Cardiac fibroblast (primary cell): Measurements from ENCODE around the gene JAGN1.

Experiments used
- DNase-seq, 2 donors: peaks; one replicate each; pipeline versions ENCODE4 v3.0.0 to v3.0.0-alpha.2; 2010; ENCODE audit warnings: low read depth in 2 of 2
- H3K4me3 ChIP-seq, 2 donors: replicated peaks in 1 of 2; 1 replicate in 1 of 2; 2 replicates in 1 of 2; pipeline ENCODE4 v1.5.1; 2011; ENCODE audit warnings: low read depth in 2 of 2, low read length in 2 of 2, mild to moderate bottlenecking in 2 of 2, moderate library complexity in 1 of 2
- TF ChIP-seq, protein P1 (sequence below): IDR thresholded peaks from one replicate; pipeline ENCODE4 v1.5.1; 2011; ENCODE audit warnings: low read depth, mild to moderate bottlenecking, low read length, inconsistent platforms

Gene JAGN1

DNA sequence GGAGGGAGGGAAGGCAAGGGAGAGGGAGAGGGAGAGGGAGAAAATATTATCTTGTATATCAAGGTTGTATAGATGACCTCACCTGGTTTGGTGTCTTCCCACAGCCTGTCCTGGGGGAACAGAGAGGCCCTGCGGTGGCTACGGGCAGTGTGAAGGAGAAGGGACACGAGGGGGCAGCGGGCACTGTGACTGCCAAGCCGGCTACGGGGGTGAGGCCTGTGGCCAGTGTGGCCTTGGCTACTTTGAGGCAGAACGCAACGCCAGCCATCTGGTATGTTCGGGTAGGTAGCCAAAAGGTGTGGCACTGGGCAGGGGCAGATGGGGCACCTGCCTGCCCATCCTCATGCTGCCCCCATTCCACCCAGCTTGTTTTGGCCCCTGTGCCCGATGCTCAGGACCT lies 50.3 kb downstream of the JAGN1 start:
- no peak for DNase-seq
- H3K4me3 ChIP-seq: no peak overlapping the region
- TF ChIP-seq, protein P1, sequence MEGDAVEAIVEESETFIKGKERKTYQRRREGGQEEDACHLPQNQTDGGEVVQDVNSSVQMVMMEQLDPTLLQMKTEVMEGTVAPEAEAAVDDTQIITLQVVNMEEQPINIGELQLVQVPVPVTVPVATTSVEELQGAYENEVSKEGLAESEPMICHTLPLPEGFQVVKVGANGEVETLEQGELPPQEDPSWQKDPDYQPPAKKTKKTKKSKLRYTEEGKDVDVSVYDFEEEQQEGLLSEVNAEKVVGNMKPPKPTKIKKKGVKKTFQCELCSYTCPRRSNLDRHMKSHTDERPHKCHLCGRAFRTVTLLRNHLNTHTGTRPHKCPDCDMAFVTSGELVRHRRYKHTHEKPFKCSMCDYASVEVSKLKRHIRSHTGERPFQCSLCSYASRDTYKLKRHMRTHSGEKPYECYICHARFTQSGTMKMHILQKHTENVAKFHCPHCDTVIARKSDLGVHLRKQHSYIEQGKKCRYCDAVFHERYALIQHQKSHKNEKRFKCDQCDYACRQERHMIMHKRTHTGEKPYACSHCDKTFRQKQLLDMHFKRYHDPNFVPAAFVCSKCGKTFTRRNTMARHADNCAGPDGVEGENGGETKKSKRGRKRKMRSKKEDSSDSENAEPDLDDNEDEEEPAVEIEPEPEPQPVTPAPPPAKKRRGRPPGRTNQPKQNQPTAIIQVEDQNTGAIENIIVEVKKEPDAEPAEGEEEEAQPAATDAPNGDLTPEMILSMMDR: no peak

DNA sequence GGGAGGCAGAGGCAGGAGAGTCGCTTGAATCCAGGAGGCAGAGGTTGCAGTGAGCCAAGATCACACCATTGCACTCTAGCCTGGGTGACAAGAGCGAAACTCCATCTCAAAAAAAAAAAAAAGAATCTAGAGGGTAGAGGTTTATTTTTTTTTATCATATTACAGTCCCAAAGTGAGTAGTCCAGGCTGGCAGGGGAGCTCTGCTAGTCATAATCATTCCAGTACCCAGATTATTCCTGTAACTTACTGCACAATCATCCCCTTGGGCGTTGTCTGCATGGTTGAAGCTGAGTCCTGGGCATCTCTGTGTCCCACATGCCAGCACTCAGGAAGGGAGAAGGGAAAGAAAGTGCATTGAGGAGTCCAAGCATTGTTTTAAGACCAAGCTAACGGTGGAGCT lies 51.8 kb downstream of the JAGN1 start:
- TF ChIP-seq, protein P1: no peak
- H3K4me3 ChIP-seq: no peak overlapping the region
- DNase-seq: no peak

DNA sequence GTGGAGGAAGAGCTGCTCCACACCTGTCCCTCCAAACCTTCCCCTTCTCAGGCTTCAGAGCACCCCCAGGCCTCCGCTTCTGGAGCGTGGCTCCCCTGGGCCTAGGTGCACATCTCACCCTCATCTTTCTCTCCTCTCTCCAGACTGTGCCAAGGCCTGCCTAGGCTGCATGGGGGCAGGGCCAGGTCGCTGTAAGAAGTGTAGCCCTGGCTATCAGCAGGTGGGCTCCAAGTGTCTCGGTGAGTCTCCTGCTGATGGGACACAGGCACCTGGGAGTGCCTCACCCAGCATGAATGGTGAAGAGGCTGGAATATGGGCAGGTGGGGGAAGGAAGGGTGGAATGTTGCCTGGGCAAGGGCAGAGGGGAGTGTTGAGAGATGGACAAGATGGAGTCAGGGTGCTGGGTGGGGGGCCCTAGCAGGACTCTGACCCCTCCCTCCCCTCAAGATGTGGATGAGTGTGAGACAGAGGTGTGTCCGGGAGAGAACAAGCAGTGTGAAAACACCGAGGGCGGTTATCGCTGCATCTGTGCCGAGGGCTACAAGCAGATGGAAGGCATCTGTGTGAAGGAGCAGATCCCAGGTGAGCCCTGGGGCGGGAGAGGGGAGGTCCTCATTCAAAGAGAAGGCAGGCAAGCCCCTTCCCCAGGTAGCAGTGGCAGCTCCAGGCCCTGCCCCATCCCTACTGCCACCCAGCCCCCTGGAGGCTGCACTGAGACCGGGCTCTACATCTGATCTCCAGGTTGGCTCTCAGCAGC lies 52.7 kb downstream of the JAGN1 start:
- TF ChIP-seq, protein P1: no peak
- H3K4me3 ChIP-seq: no peak overlapping the region
- no peak for DNase-seq
